NCI-H2107 treated with DMSO at 0.1 percent for 48 hours (cell line): ENCODE measurements around the gene ELF5.

Source experiments
- DNase-seq: peaks from one replicate; lab custom pipeline; 2025; ENCODE audit not compliant: unreplicated experiment; lab: John Stamatoyannopoulos, UW

Gene ELF5

DNA sequence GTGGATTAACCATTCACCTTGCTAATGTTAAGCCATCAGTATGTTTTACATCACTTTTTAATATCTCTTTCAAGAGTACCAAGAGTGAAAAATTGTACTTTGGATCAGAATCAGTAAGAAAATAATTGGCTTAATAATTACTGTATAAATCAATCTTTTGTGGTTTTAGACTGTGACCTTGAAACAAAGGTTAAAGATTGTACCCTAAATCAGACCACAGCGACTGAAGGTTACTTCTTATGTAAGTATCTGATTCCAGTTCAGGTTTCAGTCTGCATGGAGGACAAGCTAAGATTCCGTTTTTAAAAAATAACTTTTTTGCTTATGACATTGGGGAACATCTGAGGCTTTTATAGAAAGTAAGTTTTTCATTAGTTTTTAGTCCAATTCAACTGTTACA, 56.0 kb downstream of the ELF5 start:
- DNase-seq = no peak

DNA sequence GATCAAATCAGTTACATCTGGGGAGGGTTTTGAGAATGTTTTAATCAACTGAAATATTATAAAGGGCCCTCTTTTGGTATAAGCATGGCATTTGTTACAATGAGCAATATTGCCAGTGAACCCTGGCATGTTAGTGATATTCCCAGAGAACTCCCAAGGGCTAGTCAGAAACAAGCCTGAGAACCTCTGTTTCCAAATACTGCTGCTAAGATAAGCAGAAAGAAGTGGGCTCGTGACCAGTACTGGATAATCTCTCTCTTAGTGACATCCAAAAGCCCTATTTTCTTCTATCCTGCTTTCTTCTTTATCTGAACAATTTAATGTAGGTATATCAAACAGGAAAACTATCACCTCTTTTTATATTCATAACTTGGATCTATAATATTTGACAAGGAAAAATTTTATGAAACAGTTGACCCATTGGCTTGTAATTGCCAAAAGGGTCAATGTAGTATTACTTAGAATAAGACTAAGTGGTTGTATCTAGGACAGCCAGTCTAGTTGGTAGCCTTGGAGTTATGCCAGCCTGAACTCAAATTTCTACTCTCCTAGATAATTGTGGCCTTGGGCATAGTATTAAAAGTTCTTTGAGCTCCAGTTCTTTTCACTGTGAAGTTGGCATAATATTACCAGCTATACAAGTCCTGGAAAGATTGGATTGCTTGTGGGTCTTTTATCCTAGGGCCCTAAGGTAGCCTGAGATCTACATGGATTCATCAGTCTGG, 59.1 kb downstream of the ELF5 start:
- DNase-seq = peak; percentile 11

DNA sequence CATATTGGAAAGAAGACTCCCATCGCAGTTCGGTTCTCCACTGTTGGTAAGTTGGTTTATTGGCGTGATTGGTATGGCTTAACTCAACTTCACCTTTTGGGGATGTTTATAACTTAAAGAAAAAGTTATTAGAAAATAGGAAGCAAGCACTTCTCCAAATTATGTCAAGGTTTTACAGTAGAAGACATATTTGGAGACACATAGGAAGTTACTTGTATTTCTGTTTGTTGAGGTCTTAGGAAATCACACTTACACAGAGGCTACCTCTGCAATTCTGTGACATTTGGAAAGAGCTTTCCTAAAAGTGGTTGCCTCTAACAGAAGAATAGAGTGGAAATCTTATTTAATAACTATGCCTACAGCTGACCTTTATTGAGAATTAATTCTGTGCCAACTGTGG, 62.5 kb downstream of the ELF5 start:
- DNase-seq = no peak

DNA sequence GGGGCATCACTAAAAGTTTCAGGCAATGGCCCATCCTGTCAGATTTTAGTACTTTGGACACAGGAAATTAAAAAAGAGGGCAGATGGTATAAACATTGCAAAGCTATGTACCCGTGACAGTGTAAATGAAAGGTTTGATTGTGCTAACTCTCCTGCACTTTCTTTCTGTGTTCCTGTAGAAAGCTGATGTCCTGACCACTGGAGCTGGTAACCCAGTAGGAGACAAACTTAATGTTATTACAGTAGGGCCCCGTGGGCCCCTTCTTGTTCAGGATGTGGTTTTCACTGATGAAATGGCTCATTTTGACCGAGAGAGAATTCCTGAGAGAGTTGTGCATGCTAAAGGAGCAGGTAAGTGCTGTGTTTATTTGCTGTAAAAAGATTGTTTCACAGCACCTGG, 64.6 kb downstream of the ELF5 start:
- DNase-seq = no peak

DNA sequence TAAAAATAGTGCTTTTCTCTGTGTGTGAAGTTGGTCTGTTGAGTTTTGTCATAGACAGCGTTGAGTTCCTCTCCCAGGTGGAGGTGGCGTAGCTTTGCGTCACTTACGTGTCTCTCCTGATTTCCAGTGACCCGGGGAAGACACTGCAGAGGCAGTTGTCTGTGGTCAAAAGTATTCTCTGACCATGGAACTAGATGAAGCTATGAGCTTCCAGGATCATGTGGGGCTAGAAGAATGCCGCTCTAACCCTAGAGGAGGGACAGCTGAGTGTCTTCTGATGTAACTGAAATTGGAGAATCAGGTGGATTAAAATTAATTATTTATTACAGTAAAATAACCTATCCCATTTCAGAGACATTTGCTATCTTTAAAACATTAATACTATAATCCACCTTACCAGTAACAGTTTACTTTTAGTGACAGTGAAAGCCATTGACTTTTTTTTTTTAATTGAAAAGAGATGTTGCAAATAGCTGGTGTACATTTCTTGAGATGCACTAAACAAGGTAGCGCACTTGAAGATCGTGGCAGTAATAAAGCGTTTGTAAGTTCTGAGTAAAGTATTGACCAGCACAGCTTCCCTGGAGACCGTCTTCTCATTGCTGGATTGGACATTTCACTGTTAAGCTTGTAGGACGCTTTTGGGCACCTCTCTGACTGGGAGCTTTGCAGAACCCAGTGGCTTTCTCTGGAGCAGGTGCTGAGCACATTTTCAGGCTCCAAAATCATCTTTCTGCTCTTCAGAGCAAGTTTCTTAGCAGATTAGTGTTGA, 65.2 kb downstream of the ELF5 start:
- no peak for DNase-seq

DNA sequence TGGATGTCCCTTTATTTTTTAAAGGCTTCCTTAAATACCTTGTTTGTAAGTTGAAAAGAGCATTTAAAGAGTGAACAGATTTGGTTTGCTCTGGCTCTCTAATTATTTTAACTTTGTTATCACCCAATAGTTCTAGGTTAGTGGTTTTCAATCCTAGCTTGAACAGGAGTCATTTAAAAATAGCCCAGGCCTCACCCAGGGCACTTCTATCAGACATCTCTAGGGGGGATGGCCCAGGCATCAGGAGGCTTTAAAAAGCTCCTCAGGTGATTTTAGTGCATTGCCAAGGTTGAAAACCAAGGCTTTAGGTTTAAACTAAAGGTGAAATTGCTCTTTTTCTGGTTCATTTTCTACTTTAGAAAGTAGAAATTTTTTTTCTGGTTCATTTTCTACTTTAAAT, 66.5 kb downstream of the ELF5 start:
- DNase-seq = no peak

DNA sequence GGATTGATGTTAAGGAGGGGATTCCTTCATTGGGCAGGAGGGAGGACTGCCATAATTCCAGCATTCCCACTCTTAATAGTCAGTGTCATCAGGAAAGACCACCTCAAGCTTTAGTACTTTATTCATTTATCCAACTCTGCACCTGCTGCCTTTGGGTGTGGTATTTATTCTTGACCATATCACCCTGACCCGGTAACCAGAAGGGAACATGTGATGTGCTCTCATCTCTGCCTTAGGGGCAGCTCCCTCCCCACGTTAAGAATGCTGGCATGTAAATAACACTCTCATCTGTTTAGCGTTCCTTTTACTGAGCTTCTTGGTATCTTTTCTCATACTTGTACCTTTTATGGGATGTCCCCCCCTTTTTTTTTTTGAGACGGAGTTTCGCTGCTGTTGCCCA, 67.2 kb downstream of the ELF5 start:
- no peak for DNase-seq

DNA sequence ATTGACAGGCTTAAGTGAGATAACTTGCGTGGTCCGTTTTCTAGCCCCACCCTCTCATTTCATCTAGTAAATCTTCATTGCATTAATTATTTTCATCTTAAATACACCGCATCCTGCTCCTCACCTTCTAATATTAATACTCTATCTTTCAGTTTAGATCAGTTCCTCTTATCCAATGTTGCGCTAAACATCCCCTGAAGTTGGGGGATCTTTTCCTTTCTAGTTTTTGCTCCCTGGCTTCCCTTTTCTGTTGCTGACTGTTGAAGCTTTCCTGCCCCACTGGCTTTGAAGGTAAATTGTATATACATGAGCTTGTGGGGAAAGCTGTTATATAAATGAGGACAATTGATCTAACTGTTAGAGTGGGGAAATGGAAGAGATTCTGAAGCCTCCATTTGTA, 67.6 kb downstream of the ELF5 start:
- DNase-seq = no peak

DNA sequence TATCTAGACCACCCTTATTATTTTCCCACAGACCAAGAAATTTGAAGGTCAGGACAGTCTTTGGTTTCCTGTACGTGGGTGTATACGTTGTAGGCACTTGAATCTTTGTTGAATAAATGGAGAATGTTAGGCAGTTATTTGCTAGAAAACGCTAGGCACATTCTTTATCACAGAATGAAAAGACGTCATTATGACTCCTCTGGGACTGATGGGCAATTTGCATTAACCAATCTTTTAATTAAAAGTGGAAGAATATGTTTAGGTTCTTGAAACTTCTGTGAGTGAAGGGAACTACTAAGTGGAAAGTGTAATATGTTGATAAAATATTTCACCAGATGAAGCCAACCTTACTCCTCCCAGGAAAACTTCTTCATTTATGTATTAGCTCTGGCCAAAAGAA, 69.2 kb downstream of the ELF5 start:
- no peak for DNase-seq

DNA sequence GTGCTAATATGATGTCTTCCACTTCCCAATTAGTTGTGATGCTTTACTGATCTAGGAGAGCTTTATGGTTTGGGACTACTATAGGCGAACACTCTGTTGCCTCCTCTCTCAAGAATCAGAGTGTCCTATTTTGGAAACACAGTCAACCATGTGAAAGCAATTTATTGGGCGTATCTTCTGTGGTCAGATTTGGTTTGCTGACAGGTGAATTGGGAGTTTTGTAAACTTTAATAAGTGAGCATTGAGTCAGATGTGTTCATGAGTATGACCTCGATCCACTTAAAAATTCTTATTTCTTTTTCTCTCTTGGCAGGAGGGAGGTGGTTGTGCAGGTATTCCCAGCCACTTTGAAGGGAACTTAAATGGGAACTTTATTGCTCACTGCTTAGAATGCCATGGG, 70.5 kb downstream of the ELF5 start:
- DNase-seq = no peak

DNA sequence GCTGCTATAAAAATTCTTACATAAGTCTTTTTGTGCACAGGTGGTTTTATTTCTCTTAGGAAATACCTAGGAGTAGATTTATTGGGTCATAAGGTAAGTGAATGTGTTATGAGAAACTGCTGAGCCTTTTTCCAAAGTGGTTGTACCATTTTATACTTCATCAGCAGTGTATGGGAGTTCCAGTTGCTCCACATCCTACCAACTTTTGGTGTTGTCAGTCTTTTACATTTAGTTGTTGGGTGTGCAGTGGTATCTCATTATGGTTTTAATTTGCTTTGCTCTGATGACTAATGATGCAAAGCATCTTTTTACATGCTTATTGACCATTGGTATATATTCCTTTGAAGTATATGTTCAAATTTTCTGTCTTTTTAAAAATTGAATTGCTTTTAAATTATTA, 71.8 kb downstream of the ELF5 start:
- no peak for DNase-seq

DNA sequence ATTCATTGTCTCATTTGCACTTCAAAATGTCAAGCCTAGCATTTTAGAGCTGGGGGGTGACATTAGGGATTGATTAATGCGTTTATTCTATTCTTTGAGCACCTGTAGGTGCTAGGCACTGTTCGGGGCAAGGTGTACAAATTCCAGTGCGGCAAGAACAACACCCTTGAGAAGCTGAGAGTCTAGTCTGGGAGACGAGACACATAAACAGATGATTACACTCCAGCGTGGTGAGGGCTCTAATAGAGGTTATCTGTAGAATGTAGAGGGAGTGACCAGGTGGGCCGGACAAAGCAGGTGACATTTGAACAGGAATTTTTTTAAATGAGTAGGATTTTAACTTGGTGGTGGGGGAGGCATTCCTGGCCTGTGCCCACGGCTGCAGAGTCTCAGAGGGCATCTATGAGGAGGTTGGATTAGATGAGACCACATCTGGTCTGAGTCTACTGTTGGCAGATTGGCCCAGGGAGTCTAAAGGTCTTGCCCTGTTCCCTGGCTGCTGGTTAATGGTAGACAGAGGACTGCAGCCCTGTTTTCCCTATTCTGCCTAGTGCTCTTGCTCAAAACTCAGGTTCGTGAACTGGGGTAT, 73.9 kb downstream of the ELF5 start:
- no peak for DNase-seq

DNA sequence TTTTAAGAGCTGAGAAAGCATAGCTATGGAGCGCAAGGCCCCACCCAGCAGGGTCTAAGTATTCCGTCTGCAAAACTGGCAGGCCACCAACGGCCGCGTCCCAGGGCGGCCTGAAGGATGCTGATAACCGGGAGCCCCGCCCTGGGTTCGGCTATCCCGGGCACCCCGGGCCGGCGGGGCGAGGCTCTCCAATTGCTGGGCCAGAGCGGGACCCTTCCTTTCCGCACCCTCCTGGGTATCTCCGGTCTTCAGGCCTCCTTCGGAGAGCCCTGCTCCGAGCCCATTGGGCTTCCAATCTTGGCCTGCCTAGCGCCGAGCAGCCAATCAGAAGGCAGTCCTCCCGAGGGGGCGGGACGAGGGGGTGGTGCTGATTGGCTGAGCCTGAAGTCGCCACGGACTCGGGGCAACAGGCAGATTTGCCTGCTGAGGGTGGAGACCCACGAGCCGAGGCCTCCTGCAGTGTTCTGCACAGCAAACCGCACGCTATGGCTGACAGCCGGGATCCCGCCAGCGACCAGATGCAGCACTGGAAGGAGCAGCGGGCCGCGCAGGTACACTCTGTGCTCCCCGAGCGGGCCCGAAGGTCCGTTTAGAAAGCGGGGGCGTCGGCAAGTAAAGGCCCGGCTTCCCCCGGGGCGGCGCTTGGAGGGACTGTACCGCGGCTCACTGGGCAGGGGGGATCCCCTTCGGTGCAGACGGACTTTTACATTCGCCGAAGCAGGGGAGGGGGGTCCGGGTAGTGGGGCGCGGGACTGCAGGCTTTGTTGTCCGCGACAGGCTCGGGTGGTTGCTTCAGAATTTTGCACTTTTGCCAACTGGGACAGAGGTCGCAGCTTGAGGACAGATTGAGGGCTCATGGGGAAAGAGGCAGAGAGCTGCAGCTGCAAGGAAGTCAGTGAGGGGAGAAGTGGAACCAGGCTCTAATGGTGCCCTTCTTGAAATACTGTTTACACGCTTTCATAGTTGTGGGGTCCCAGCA, 74.8 kb downstream of the ELF5 start, which contains the start of gene CAT:
CAT (plus strand) TSS at position 406 of the 979 bp plus-strand sequence; CDS start at position 486, 80 bp downstream.
- DNase-seq = peak; percentile 85

DNA sequence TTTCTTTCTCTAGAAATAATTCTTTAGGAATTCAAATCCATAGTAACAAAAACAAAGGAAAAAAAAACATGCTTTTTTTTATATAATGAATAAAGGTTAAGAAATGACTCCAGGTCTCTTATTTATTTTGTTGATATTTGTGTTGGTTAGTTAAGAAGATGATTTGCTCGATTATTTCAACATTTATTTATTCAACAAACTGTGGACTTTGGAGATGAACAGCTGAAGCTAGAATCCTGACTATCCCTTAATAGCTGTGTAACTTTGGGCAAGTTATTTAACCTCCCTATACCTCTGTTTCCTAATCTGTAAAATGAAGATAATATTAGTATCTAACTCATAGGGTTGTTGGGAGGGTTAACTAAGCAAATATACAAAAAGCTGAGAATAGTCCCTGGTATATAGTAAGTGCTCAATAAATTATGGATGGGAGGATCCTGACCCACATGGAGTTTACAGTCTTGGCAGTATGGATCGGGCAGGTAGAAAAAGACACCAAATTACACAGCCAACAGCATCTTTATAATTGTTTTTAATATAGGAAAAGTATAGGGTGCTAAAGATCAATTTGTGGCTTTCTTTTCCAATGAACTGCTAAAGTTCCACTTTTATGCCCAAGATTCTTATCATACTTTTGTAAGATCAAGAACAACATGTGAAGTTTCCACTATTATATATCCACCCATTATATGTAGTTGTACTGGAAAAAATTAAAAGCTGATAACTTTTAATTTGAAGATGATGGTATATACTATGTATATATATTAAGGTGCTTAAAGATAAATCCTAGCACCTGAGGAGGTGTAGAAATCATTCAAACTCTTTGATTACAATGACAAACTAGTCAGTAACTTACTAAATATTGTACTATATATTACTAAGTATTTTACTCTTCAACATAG, 76.1 kb downstream of the ELF5 start:
- no peak for DNase-seq

DNA sequence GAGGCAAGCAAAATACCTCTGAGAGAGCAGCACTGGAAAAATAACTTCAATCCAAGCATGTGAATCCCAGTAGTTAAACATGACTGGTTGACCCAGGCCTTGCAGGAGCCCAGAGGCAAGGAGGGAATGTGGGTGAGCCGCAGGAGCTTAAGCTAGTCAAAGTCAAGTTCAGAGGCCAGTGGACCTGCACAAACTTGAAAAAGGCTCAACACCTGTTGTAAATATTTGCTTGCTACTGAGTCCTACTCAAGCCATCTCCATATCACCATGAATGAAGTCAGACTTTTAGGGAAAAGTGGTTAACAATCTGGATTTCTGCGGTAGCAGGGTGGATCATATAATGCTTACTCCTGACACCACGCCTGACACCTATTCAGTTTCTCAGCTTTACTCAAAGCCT, 79.7 kb downstream of the ELF5 start:
- DNase-seq = no peak

DNA sequence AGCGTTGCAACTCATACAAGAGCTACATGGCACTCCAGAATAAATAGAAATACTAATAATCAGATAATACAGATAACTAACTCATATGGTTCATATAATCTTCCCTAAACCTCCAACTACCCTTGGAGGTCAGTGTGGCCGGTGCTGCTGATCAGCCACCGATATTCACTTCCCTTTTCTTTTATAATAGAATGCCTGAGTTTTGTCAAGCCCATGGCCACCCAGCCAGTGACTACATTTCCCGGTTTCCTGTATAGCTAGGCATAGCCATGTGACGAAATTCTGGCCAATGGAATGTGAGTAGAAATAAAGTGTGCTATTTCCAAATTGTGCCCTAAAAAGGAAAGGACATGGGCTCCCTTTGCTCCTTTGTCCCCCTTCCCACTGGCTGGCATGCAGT, 80.8 kb downstream of the ELF5 start:
- no peak for DNase-seq

DNA sequence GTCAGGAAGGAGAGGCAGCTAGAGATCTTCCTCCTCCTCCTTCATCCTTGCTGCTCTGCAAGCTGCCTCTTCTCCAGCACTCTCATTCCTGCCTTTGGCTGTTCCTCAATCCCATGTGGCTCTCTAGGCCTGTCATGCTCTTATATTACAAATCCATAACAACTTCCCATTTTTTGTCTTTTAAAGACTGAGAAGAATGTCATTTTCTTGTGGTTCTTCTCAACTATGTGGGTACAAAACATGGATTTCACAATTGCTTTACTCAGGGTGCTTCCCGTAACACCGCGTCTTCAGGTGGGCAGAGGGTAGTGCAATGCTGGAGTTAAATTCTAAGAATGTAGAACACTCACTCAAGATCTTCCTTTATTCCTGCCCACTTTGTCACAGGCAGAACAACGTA, 81.6 kb downstream of the ELF5 start:
- no peak for DNase-seq
